PC-3 (cell line): ENCODE results near the gene RTP1. TPM values are rescaled to one million over a fixed set of nuclear protein-coding genes. Genes with fewer than 3 reads are reported as not detected.

Experiments used
- ATAC-seq: fragments of 200-7000 bp; cut with Tn5 transposase; 2 replicates; pipeline ENCODE4 v1.9.1; 2020; ENCODE audit warnings: mild to moderate bottlenecking, moderate library complexity
- BruUV-seq: library from RNA; stranded (reverse); fragments of 400-500 nt; replicated peaks from 2 replicates; lab custom pipeline; 2021; lab: Mats Ljungman, UMichigan
- CTCF ChIA-PET: fragments of 300-600 bp; sonication (Branson Sonifier 250); formaldehyde crosslinking; loops from one replicate; lab custom pipeline; 2022; ENCODE audit warnings: antibody characterized with exemption; lab: Charles Lee
- POLR2A ChIA-PET: fragments of 300-600 bp; sonication (Branson Sonifier 250); formaldehyde crosslinking; loops from one replicate; lab custom pipeline; 2022; ENCODE audit warnings: antibody characterized with exemption; ENCODE audit not compliant: unreplicated experiment; lab: Charles Lee
- DNase-seq: peaks from one replicate; pipeline ENCODE4 v3.0.0-alpha.2; 2015
- H2AFZ ChIP-seq: fragments of 300-600 bp; sonication (generic); 2 replicates; pipeline ENCODE4 v1.6.0; 2016; ENCODE audit warnings: antibody characterized with exemption, low read length
- H3F3A ChIP-seq: fragments of 300-600 bp; sonication (generic); one replicate; pipeline ENCODE4 v1.6.0; 2017; ENCODE audit warnings: antibody characterized with exemption, low read length, control low read depth, mild to moderate bottlenecking; ENCODE audit not compliant: unreplicated experiment
- H3K27ac ChIP-seq: fragments of 300-600 bp; sonication (generic); 2 replicates; pipeline ENCODE4 v1.5.1; 2016; ENCODE audit warnings: mild to moderate bottlenecking, low read length
- H3K27me3 ChIP-seq: fragments of 300-600 bp; sonication (generic); 2 replicates; pipeline ENCODE4 v1.6.1; 2016; ENCODE audit warnings: low read length, mixed read lengths
- H3K36me3 ChIP-seq: fragments of 300-600 bp; sonication (generic); 2 replicates; pipeline ENCODE4 v1.6.1; 2016; ENCODE audit warnings: low read depth, mixed run types, low read length, mixed read lengths
- H3K4me1 ChIP-seq: fragments of 300-600 bp; sonication (generic); 2 replicates; pipeline ENCODE4 v1.5.1; 2016; ENCODE audit warnings: low read length; ENCODE audit not compliant: insufficient read depth
- H3K4me2 ChIP-seq: fragments of 300-600 bp; sonication (generic); 2 replicates; pipeline ENCODE4 v1.6.0; 2016; ENCODE audit warnings: low read length
- H3K4me3 ChIP-seq: fragments of 300-600 bp; sonication (generic); 2 replicates; pipeline ENCODE4 v1.5.1; 2016; ENCODE audit warnings: mild to moderate bottlenecking, low read length, mixed read lengths
- H3K79me2 ChIP-seq: fragments of 300-600 bp; sonication (generic); 2 replicates; pipeline ENCODE4 v1.6.1; 2017; ENCODE audit warnings: low read length, mixed read lengths
- H3K9ac ChIP-seq: fragments of 300-600 bp; sonication (generic); 2 replicates; pipeline ENCODE4 v1.6.0; 2016; ENCODE audit warnings: mild to moderate bottlenecking, low read length
- H3K9me2 ChIP-seq: fragments of 300-600 bp; sonication (generic); replicated peaks from 2 replicates; pipeline ENCODE4 v1.6.1; 2016; ENCODE audit warnings: mixed run types, low read length, mixed read lengths
- H3K9me3 ChIP-seq: fragments of 300-600 bp; sonication (generic); 2 replicates; pipeline ENCODE4 v1.6.1; 2016; ENCODE audit warnings: low read length, mixed read lengths
- H4K20me1 ChIP-seq: fragments of 300-600 bp; sonication (generic); 2 replicates; pipeline ENCODE4 v1.6.1; 2016; ENCODE audit warnings: low read length, mixed read lengths
- CTCF ChIP-seq: fragments of 300-600 bp; sonication (generic); conservative IDR thresholded peaks from 2 replicates; pipeline ENCODE4 v1.5.1; 2017; ENCODE audit warnings: antibody characterized with exemption, low read depth, mild to moderate bottlenecking, low read length
- EZH2 ChIP-seq: fragments of 300-600 bp; sonication (generic); IDR thresholded peaks from one replicate; pipeline ENCODE4 v1.6.1; 2017; ENCODE audit warnings: antibody characterized with exemption, mild to moderate bottlenecking, low read length; ENCODE audit not compliant: unreplicated experiment
- EZH2phosphoT487 ChIP-seq: fragments of 300-600 bp; sonication (generic); IDR thresholded peaks from 2 replicates; pipeline ENCODE4 v1.6.1; 2018; ENCODE audit warnings: mild to moderate bottlenecking, antibody characterized with exemption, low read length, borderline replicate concordance
- intact Hi-C: fragments of 100-400 bp; cut with micrococcal nuclease; formaldehyde crosslinking; loops from 2 replicates; pipeline ENCODE4 v1.9.0; 2023
- total RNA-seq: library from RNA; depleted of rRNA; stranded (reverse); fragments of >200 nt; gene quantifications from 2 replicates; pipeline ENCODE4 v1.2.3, GENCODE V29; 2014

RTP1 gene
- total RNA-seq, 1 experiment from 2014 or later = not detected

- H3K4me1 ChIP-seq = peaks cover 19% of the 10 kb centered on the region
- ChIA-PET CTCF (interaction anchor here (0.5 kb wide), 1 partner anchor 452 kb away, joined by 3 read pairs; no protein-coding TSS in a partner anchor), POLR2A (no interaction called here)
- no peaks in the 10 kb centered on the region for H3K36me3 ChIP-seq
- no peak overlapping the region for H3K9ac ChIP-seq
- H3K27ac ChIP-seq = no peak overlapping the region
- DNase-seq (peak; percentile 84), ATAC-seq (peak; percentile 84)
- no peak overlapping the region for H3K4me3 ChIP-seq
- H3F3A ChIP-seq = no peaks in the 10 kb centered on the region
- no peaks in the 10 kb centered on the region for H4K20me1 ChIP-seq
- peak overlapping the region; percentile 33 for H3K4me2 ChIP-seq
- TF ChIP-seq EZH2 = no peak
- no peak for TF ChIP-seq EZH2phosphoT487
- TF ChIP-seq CTCF = no peak
- peaks cover 18% of the 10 kb centered on the region; the same call in 1 of the 2 replicates for H3K27me3 ChIP-seq
- intact Hi-C loops = no loop called here
- no peaks in the 10 kb centered on the region for H3K9me3 ChIP-seq
- H3K9me2 ChIP-seq = no peaks in the 10 kb centered on the region
- BruUV-seq = no TSS peak
- H2AFZ ChIP-seq = no peak overlapping the region
- no peaks in the 10 kb centered on the region for H3K79me2 ChIP-seq
Measured at GRCh38 chr3:187227658-187228258, 30.5 kb downstream of the RTP1 start.

GRCh38 chr3:187228740-187229139 lies 31.5 kb downstream of the RTP1 start:
- H3K27ac ChIP-seq = no peak overlapping the region
- no peak for DNase-seq
- ChIA-PET CTCF (no interaction called here), POLR2A (no interaction called here)
- H3K9ac ChIP-seq = no peak overlapping the region
- H3K79me2 ChIP-seq = no peaks in the 10 kb centered on the region
- H3K9me2 ChIP-seq = no peaks in the 10 kb centered on the region
- TF ChIP-seq EZH2 (no peak), EZH2phosphoT487 (no peak), CTCF (no peak)
- no TSS peak for BruUV-seq
- no peaks in the 10 kb centered on the region for H3K36me3 ChIP-seq
- H3K27me3 ChIP-seq = peaks cover 18% of the 10 kb centered on the region; the same call in 1 of the 2 replicates
- no peaks in the 10 kb centered on the region for H3K9me3 ChIP-seq
- intact Hi-C loops = no loop called here
- no peak for ATAC-seq
- H2AFZ ChIP-seq = no peak overlapping the region
- H3K4me2 ChIP-seq = 0 out of 2 replicates have a peak overlapping the region, but pooled peaks have one; percentile 33
- no peak overlapping the region for H3K4me3 ChIP-seq
- no peaks in the 10 kb centered on the region for H3F3A ChIP-seq
- no peaks in the 10 kb centered on the region for H4K20me1 ChIP-seq
- peaks cover 19% of the 10 kb centered on the region for H3K4me1 ChIP-seq

GRCh38 chr3:187230011-187230410 lies 32.7 kb downstream of the RTP1 start:
- Histone ChIP-seq H3K79me2 (no peaks in the 10 kb centered on the region), H3F3A (no peaks in the 10 kb centered on the region), H3K4me2 (no peak overlapping the region), H4K20me1 (no peaks in the 10 kb centered on the region), H3K27ac (no peak overlapping the region), H3K4me3 (no peak overlapping the region), H3K27me3 (peaks cover 18% of the 10 kb centered on the region; the same call in 1 of the 2 replicates), H2AFZ (no peak overlapping the region), H3K9ac (no peak overlapping the region), H3K9me2 (no peaks in the 10 kb centered on the region), H3K9me3 (no peaks in the 10 kb centered on the region), H3K36me3 (no peaks in the 10 kb centered on the region), H3K4me1 (peaks cover 16% of the 10 kb centered on the region)
- no TSS peak for BruUV-seq
- DNase-seq (no peak), ATAC-seq (no peak)
- intact Hi-C loops = no loop called here
- TF ChIP-seq EZH2phosphoT487 (no peak), EZH2 (no peak), CTCF (no peak)
- POLR2A ChIA-PET = no interaction called here
- CTCF ChIA-PET = no interaction called here
